Loucy (cell line): ENCODE measurements around the gene ELMO3.

Experiments
- H2AFZ ChIP-seq: fragments of 200-600 bp; sonication (generic); 2 replicates; pipeline ENCODE4 v1.6.0; 2016; ENCODE audit warnings: antibody characterized with exemption, mild to moderate bottlenecking, low read length, moderate library complexity
- H3F3A ChIP-seq: fragments of 200-600 bp; 2 replicates; pipeline ENCODE4 v1.6.0; 2016; ENCODE audit warnings: antibody characterized with exemption, low read depth, mild to moderate bottlenecking
- H3K27me3 ChIP-seq: fragments of 200-600 bp; sonication (generic); 2 replicates; pipeline ENCODE4 v1.6.1; 2014; ENCODE audit warnings: low read length, mild to moderate bottlenecking; ENCODE audit not compliant: insufficient read depth, poor library complexity, severe bottlenecking
- H3K36me3 ChIP-seq: fragments of 200-600 bp; sonication (generic); 2 replicates; pipeline ENCODE4 v1.6.1; 2016; ENCODE audit warnings: low read length; ENCODE audit not compliant: insufficient read depth
- H3K4me1 ChIP-seq: fragments of 200-600 bp; sonication (generic); 2 replicates; pipeline ENCODE4 v1.5.1; 2014; ENCODE audit warnings: low read length, mild to moderate bottlenecking; ENCODE audit not compliant: insufficient read depth, poor library complexity, severe bottlenecking
- H3K4me2 ChIP-seq: fragments of 200-600 bp; sonication (generic); 2 replicates; pipeline ENCODE4 v1.6.0; 2014; ENCODE audit warnings: antibody characterized with exemption, low read length, low read depth, mild to moderate bottlenecking; ENCODE audit not compliant: poor library complexity, severe bottlenecking
- H3K4me3 ChIP-seq: fragments of 200-600 bp; sonication (generic); 2 replicates; pipeline ENCODE4 v1.5.1; 2014; ENCODE audit warnings: low read length, mild to moderate bottlenecking, mixed read lengths; ENCODE audit not compliant: poor library complexity, severe bottlenecking
- H3K79me2 ChIP-seq: fragments of 200-600 bp; sonication (generic); 2 replicates; pipeline ENCODE4 v1.6.1; 2014; ENCODE audit warnings: low read length; ENCODE audit not compliant: insufficient read depth
- H3K9ac ChIP-seq: fragments of 200-600 bp; sonication (generic); 2 replicates; pipeline ENCODE4 v1.6.0; 2014; ENCODE audit warnings: mild to moderate bottlenecking, low read depth, low read length, moderate library complexity; ENCODE audit not compliant: poor library complexity, severe bottlenecking
- H3K9me2 ChIP-seq: fragments of 200-600 bp; sonication (generic); replicated peaks from 2 replicates; pipeline ENCODE4 v1.6.1; 2016; ENCODE audit warnings: low read depth, low read length, mixed read lengths
- H3K9me3 ChIP-seq: fragments of 200-600 bp; sonication (generic); 2 replicates; pipeline ENCODE4 v1.6.1; 2014; ENCODE audit warnings: mild to moderate bottlenecking, antibody characterized with exemption, low read length, low read depth; ENCODE audit not compliant: insufficient read depth
- H4K20me1 ChIP-seq: fragments of 200-600 bp; sonication (generic); 2 replicates; pipeline ENCODE4 v1.6.0; 2014; ENCODE audit warnings: antibody characterized with exemption, low read length, mild to moderate bottlenecking; ENCODE audit not compliant: insufficient read depth, poor library complexity, severe bottlenecking
- CTCF ChIP-seq: fragments of 200-600 bp; sonication (generic); conservative IDR thresholded peaks from 2 replicates; pipeline ENCODE4 v1.5.1; 2014; ENCODE audit warnings: mild to moderate bottlenecking, antibody characterized with exemption, low read length
- EZH2phosphoT487 ChIP-seq: fragments of 200-600 bp; IDR thresholded peaks from 2 replicates; pipeline ENCODE4 v1.6.1; 2018; ENCODE audit warnings: antibody characterized with exemption, mild to moderate bottlenecking, moderate library complexity, borderline replicate concordance

The ELMO3 gene

GRCh38 chr16:67245186-67245585, 46.3 kb downstream of the ELMO3 start:
- Histone ChIP-seq H3K9ac (peak overlapping the region; percentile 83), H3K27me3 (no peaks in the 10 kb centered on the region), H3K4me2 (peak overlapping the region; percentile 99), H3K79me2 (peaks cover 52% of the 10 kb centered on the region; the same call in 1 of the 2 replicates), H3K36me3 (no peaks in the 10 kb centered on the region), H2AFZ (no peak overlapping the region), H3K9me2 (no peaks in the 10 kb centered on the region), H3K9me3 (no peaks in the 10 kb centered on the region), H3K4me1 (peaks cover 79% of the 10 kb centered on the region), H4K20me1 (peaks cover 19% of the 10 kb centered on the region), H3F3A (peaks cover 8% of the 10 kb centered on the region), H3K4me3 (peak overlapping the region; percentile 88)
- no peak for TF ChIP-seq EZH2phosphoT487

DNA sequence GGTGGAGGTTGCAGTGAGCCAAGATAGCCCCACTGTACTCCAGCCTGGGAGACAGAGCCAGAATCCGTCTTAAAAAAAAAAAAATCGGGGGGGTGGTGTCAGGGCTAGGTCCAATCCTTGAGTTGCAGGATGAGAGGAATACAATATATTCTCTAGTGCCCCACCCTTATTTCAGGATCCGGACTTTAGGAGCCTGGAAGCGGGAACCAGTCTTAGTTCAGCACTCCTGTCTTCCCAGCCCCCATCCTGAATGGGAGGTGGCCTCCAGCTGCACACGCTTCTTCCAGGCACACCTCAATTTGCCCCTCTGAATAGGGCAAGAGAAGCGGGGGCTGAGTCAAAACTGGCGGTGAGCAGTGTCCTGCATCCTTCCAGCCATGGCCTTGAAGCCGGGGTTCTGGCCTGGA, 46.7 kb downstream of the ELMO3 start:
- Histone ChIP-seq H3K4me2 (peak overlapping the region; percentile 99), H3F3A (peaks cover 8% of the 10 kb centered on the region), H4K20me1 (peaks cover 19% of the 10 kb centered on the region), H3K9ac (peak overlapping the region; percentile 83), H3K9me3 (no peaks in the 10 kb centered on the region), H2AFZ (no peak overlapping the region), H3K36me3 (no peaks in the 10 kb centered on the region), H3K27me3 (no peaks in the 10 kb centered on the region), H3K9me2 (no peaks in the 10 kb centered on the region), H3K4me3 (peak overlapping the region; percentile 88), H3K79me2 (peaks cover 48% of the 10 kb centered on the region; the same call in 1 of the 2 replicates), H3K4me1 (peaks cover 79% of the 10 kb centered on the region)
- TF ChIP-seq CTCF (no peak), EZH2phosphoT487 (no peak)

DNA sequence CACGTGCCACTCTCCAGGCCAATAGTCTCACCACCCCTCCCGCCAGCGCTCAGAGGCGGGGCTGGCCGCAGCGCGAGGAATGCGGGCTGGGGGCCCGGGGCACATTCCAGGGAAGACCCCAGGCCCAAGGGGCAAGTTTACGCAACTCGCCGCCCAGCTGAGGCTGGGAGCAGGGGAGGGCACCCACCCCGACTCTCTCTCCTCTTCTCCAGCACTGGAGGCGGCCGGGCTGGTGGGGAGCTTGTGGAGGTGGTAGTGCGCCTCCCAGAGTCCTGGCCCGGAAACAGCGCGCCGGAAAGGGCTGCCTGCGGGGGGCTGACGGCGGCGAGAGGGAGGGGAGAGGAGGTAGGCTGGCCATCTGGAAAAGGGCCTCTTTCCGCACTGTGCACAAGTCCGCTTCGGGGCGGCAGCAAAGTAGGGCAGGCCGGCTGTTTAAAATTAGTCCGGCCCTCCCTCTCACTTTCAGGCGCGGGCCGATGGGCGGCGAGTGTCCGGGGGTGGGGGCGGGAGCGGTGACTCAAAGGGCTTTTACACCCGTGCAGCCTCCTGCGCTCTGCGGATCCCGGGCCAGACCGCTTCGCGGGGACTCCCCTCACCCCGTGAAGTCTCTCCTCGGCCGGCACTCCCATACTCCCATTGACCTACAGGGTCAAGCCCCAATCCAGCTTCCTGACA, 47.3 kb downstream of the ELMO3 start:
- H3K27me3 ChIP-seq = no peaks in the 10 kb centered on the region
- H3K79me2 ChIP-seq = peaks cover 46% of the 10 kb centered on the region; the same call in 1 of the 2 replicates
- peak overlapping the region; percentile 86 for H2AFZ ChIP-seq
- H3F3A ChIP-seq = peaks cover 8% of the 10 kb centered on the region
- no peaks in the 10 kb centered on the region for H3K9me2 ChIP-seq
- no peaks in the 10 kb centered on the region for H3K36me3 ChIP-seq
- H3K4me2 ChIP-seq = peak overlapping the region; percentile 99
- H4K20me1 ChIP-seq = peaks cover 19% of the 10 kb centered on the region
- H3K9me3 ChIP-seq = no peaks in the 10 kb centered on the region
- peak; percentile 44 for TF ChIP-seq CTCF
- TF ChIP-seq EZH2phosphoT487 = no peak
- peaks cover 77% of the 10 kb centered on the region for H3K4me1 ChIP-seq
- H3K4me3 ChIP-seq = peak overlapping the region; percentile 88
- H3K9ac ChIP-seq = peak overlapping the region; percentile 83
